GM23338 (cell line): Measurements from ENCODE around the gene SLC39A11. TPM values are rescaled to one million over a fixed set of nuclear protein-coding genes. Genes with fewer than 3 reads are reported as not detected.

Experiments
- ATAC-seq: fragments of 200-7000 bp; cut with Tn5 transposase; 3 replicates; pipeline ENCODE4 v1.9.1; 2020
- DNase-seq: peaks from one replicate; pipeline ENCODE4 v3.0.0-alpha.2; 2015; ENCODE audit warnings: low spot score
- H2AFZ ChIP-seq: fragments of 200-600 bp; sonication (generic); 2 replicates; pipeline ENCODE4 v1.8.0; 2016; ENCODE audit warnings: antibody characterized with exemption, mild to moderate bottlenecking, moderate library complexity
- H3F3A ChIP-seq: fragments of 200-600 bp; sonication (generic); replicated peaks from 2 replicates; pipeline ENCODE4 v1.8.0; 2017; ENCODE audit warnings: antibody characterized with exemption, mixed run types, low read depth
- H3K27ac ChIP-seq: fragments of 200-600 bp; sonication (generic); 2 replicates; pipeline ENCODE4 v1.6.1; 2016; ENCODE audit warnings: low read depth
- H3K27me3 ChIP-seq: fragments of 200-600 bp; sonication (generic); 2 replicates; pipeline ENCODE4 v1.8.0; 2016; ENCODE audit warnings: mild to moderate bottlenecking, mixed run types, moderate library complexity; ENCODE audit not compliant: insufficient read depth
- H3K36me3 ChIP-seq: fragments of 200-600 bp; sonication (generic); 2 replicates; pipeline ENCODE4 v1.8.0; 2016; ENCODE audit warnings: mild to moderate bottlenecking; ENCODE audit not compliant: insufficient read depth
- H3K4me1 ChIP-seq: fragments of 200-600 bp; sonication (generic); 2 replicates; pipeline ENCODE4 v1.8.0; 2016; ENCODE audit warnings: mild to moderate bottlenecking, moderate library complexity; ENCODE audit not compliant: insufficient read depth
- H3K4me2 ChIP-seq: fragments of 200-600 bp; sonication (generic); 2 replicates; pipeline ENCODE4 v1.7.1; 2017; ENCODE audit warnings: mixed run types
- H3K4me3 ChIP-seq: fragments of 200-600 bp; sonication (generic); 2 replicates; pipeline ENCODE4 v1.6.1; 2016; ENCODE audit warnings: mixed run types
- H3K79me2 ChIP-seq: fragments of 200-600 bp; sonication (generic); replicated peaks from 2 replicates; pipeline ENCODE4 v1.8.0; 2017; ENCODE audit warnings: mild to moderate bottlenecking; ENCODE audit not compliant: insufficient read depth
- H3K9me2 ChIP-seq: fragments of 200-600 bp; sonication (generic); 2 replicates; pipeline ENCODE4 v1.8.0; 2017; ENCODE audit not compliant: insufficient read depth
- H4K20me1 ChIP-seq: fragments of 200-600 bp; sonication (generic); replicated peaks from 2 replicates; pipeline ENCODE4 v1.8.0; 2017; ENCODE audit warnings: mild to moderate bottlenecking; ENCODE audit not compliant: insufficient read depth
- H3K27ac Mint-ChIP-seq: 2 replicates; pipeline ENCODE4 v1.8.0; 2020; ENCODE audit warnings: inconsistent platforms, mild to moderate bottlenecking, moderate library complexity, mixed read lengths
- H3K27me3 Mint-ChIP-seq: 3 replicates; pipeline ENCODE4 v1.8.0; 2022; ENCODE audit warnings: low read depth, mild to moderate bottlenecking, moderate library complexity, mixed read lengths, inconsistent platforms; ENCODE audit not compliant: insufficient read depth, poor library complexity
- H3K36me3 Mint-ChIP-seq: 3 replicates; pipeline ENCODE4 v1.8.0; 2021; ENCODE audit warnings: low read depth, mild to moderate bottlenecking, inconsistent platforms, moderate library complexity, mixed read lengths
- H3K4me1 Mint-ChIP-seq: 3 replicates; pipeline ENCODE4 v1.8.0; 2020; ENCODE audit warnings: mild to moderate bottlenecking, inconsistent platforms, mixed read lengths
- H3K4me3 Mint-ChIP-seq: 3 replicates; pipeline ENCODE4 v1.8.0; 2021; ENCODE audit warnings: moderate library complexity, mild to moderate bottlenecking, inconsistent platforms, mixed read lengths
- H3K9me3 Mint-ChIP-seq: 3 replicates; pipeline ENCODE4 v1.8.0; 2020; ENCODE audit warnings: moderate library complexity, mild to moderate bottlenecking, inconsistent platforms, mixed read lengths
- CREB1 ChIP-seq: fragments of 250-450 bp; sonication (Bioruptor Pico); IDR thresholded peaks from 2 replicates; pipeline ENCODE4 v1.5.0; 2020; ENCODE audit warnings: low read depth, mild to moderate bottlenecking, moderate library complexity
- ETS1 ChIP-seq: IDR thresholded peaks from 2 replicates; pipeline ENCODE4 v1.6.1; 2016; ENCODE audit warnings: antibody characterized with exemption
- EZH2 ChIP-seq: fragments of 200-600 bp; sonication (generic); IDR thresholded peaks from one replicate; pipeline ENCODE4 v1.8.0; 2017; ENCODE audit warnings: antibody characterized with exemption, mild to moderate bottlenecking, low read depth; ENCODE audit not compliant: unreplicated experiment
- JUNB ChIP-seq: IDR thresholded peaks from one replicate; pipeline ENCODE4 v1.6.1; 2016; ENCODE audit warnings: antibody characterized with exemption; ENCODE audit not compliant: unreplicated experiment
- NANOG ChIP-seq: IDR thresholded peaks from 2 replicates; pipeline ENCODE4 v1.6.1; 2016; ENCODE audit warnings: antibody characterized with exemption, borderline replicate concordance
- POLR2AphosphoS5 ChIP-seq: IDR thresholded peaks from 2 replicates; pipeline ENCODE4 v1.6.1; 2016; ENCODE audit warnings: antibody characterized with exemption, low read depth
- STAT1 ChIP-seq: IDR thresholded peaks from one replicate; pipeline ENCODE4 v1.6.1; 2016; ENCODE audit warnings: antibody characterized with exemption; ENCODE audit not compliant: unreplicated experiment
- ZNF114 ChIP-seq: fragments of 250-450 bp; sonication (Bioruptor Pico); IDR thresholded peaks from 2 replicates; pipeline ENCODE4 v1.5.0; 2020; ENCODE audit warnings: mild to moderate bottlenecking, moderate library complexity
- ZNF462 ChIP-seq: fragments of 250-450 bp; sonication (Bioruptor Pico); IDR thresholded peaks from 2 replicates; pipeline ENCODE4 v1.5.0; 2020; ENCODE audit warnings: mild to moderate bottlenecking, moderate library complexity
- polyA plus RNA-seq: library from polyadenylated mRNA; unstranded; fragments of >200 nt; fragmentation: Nextera tagmentation; extraction: Ambion mirVana; gene quantifications from 2 replicates; pipeline ENCODE4 v1.2.1, GENCODE V29; 2016
- total RNA-seq: library from RNA; depleted of rRNA; stranded (reverse); fragments of >200 nt; shearing (Covaris generic); gene quantifications from 2 replicates; pipeline ENCODE4 v1.2.3, GENCODE V29; 2014

Gene SLC39A11
- total and polyA plus RNA-seq, 2 experiments from 2014 or later = 10.8 to 18.1 TPM

- Histone ChIP-seq H3K36me3 (no peaks in the 10 kb centered on the region), H3K4me2 (no peak overlapping the region), H3K27ac (no peak overlapping the region), H3K79me2 (no peaks in the 10 kb centered on the region), H3K9me2 (no peaks in the 10 kb centered on the region), H4K20me1 (no peaks in the 10 kb centered on the region), H3K4me1 (no peaks in the 10 kb centered on the region), H3K4me3 (no peak overlapping the region), H3K27me3 (no peaks in the 10 kb centered on the region), H2AFZ (no peak overlapping the region), H3F3A (no peaks in the 10 kb centered on the region)
- ATAC-seq (no peak), DNase-seq (no peak)
- Mint-ChIP-seq H3K27ac (no peak overlapping the region), H3K4me3 (no peak overlapping the region), H3K27me3 (peaks cover 10% of the 10 kb centered on the region), H3K36me3 (no peaks in the 10 kb centered on the region), H3K9me3 (no peaks in the 10 kb centered on the region), H3K4me1 (peaks cover 25% of the 10 kb centered on the region)
- TF ChIP-seq ZNF462 (CRISPR knock-in tag) = no peak
- TF ChIP-seq NANOG = no peak
- TF ChIP-seq EZH2 = no peak
- TF ChIP-seq CREB1 (CRISPR knock-in tag) = no peak
- TF ChIP-seq ZNF114 (CRISPR knock-in tag) = no peak
- no peak for TF ChIP-seq ETS1
- TF ChIP-seq STAT1 = no peak
- TF ChIP-seq POLR2AphosphoS5 = no peak
- TF ChIP-seq JUNB = no peak
Observed at GRCh38 chr17:72901657-72902056, 190.8 kb downstream of the SLC39A11 start.
